ENCODE results near the gene TCOF1. TPM values are rescaled to one million over a fixed set of nuclear protein-coding genes. Genes with fewer than 3 reads are reported as not detected.

TCOF1 gene
- total RNA-seq (2014; rRNA removed; shearing (Covaris generic)): 108 and 115 TPM in 2 replicates

- H3K36me3 ChIP-seq (replicated peaks; ENCODE audit: control insufficient read depth, insufficient read depth, low read length): peaks cover 27% of the 10 kb centered on the region
- peak; percentile 99 for DNase-seq
- peak within 1 kb of the TSS; percentile 86 for H3K4me3 ChIP-seq (ENCODE audit: insufficient read depth, low read depth, low read length)
- no peaks in the 10 kb centered on the region for H3K27me3 ChIP-seq (ENCODE audit: control insufficient read depth, insufficient read depth, low read length)
Observed at GRCh38 chr5:150357326-150358260, at the start of gene TCOF1. Gene TCOF1 (plus strand): TSS chr5:150357697. CDS start chr5:150357747, 50 bp downstream.

GRCh38 chr5:150309101-150309885, 48.2 kb upstream of the TCOF1 start:
- Histone ChIP-seq H3K36me3 (replicated peaks; ENCODE audit: control insufficient read depth, insufficient read depth, low read length) (no peaks in the 10 kb centered on the region), H3K4me3 (ENCODE audit: insufficient read depth, low read depth, low read length) (no peak overlapping the region), H3K27me3 (ENCODE audit: control insufficient read depth, insufficient read depth, low read length) (no peaks in the 10 kb centered on the region)
- no peak for DNase-seq

GRCh38 chr5:150309886-150310239, 47.6 kb upstream of the TCOF1 start:
- no peak for DNase-seq
- Histone ChIP-seq H3K36me3 (replicated peaks; ENCODE audit: control insufficient read depth, insufficient read depth, low read length) (no peaks in the 10 kb centered on the region), H3K4me3 (ENCODE audit: insufficient read depth, low read depth, low read length) (no peak overlapping the region), H3K27me3 (ENCODE audit: control insufficient read depth, insufficient read depth, low read length) (no peaks in the 10 kb centered on the region)

GRCh38 chr5:150310246-150310645, 47.3 kb upstream of the TCOF1 start:
- no peak for DNase-seq
- Histone ChIP-seq H3K27me3 (ENCODE audit: control insufficient read depth, insufficient read depth, low read length) (no peaks in the 10 kb centered on the region), H3K4me3 (ENCODE audit: insufficient read depth, low read depth, low read length) (no peak overlapping the region), H3K36me3 (replicated peaks; ENCODE audit: control insufficient read depth, insufficient read depth, low read length) (no peaks in the 10 kb centered on the region)

GRCh38 chr5:150311015-150311692, 46.3 kb upstream of the TCOF1 start:
- DNase-seq: peak; percentile 70
- H3K4me3 ChIP-seq (ENCODE audit: insufficient read depth, low read depth, low read length): no peak overlapping the region
- no peaks in the 10 kb centered on the region for H3K27me3 ChIP-seq (ENCODE audit: control insufficient read depth, insufficient read depth, low read length)
- no peaks in the 10 kb centered on the region for H3K36me3 ChIP-seq (replicated peaks; ENCODE audit: control insufficient read depth, insufficient read depth, low read length)

GRCh38 chr5:150312518-150312917, 45.0 kb upstream of the TCOF1 start:
- DNase-seq: no peak
- H3K27me3 ChIP-seq (ENCODE audit: control insufficient read depth, insufficient read depth, low read length): no peaks in the 10 kb centered on the region
- H3K4me3 ChIP-seq (ENCODE audit: insufficient read depth, low read depth, low read length): no peak overlapping the region
- H3K36me3 ChIP-seq (replicated peaks; ENCODE audit: control insufficient read depth, insufficient read depth, low read length): no peaks in the 10 kb centered on the region

GRCh38 chr5:150313501-150313900, 44.0 kb upstream of the TCOF1 start:
- no peaks in the 10 kb centered on the region for H3K36me3 ChIP-seq (replicated peaks; ENCODE audit: control insufficient read depth, insufficient read depth, low read length)
- H3K4me3 ChIP-seq (ENCODE audit: insufficient read depth, low read depth, low read length): no peak overlapping the region
- H3K27me3 ChIP-seq (ENCODE audit: control insufficient read depth, insufficient read depth, low read length): no peaks in the 10 kb centered on the region
- DNase-seq: no peak

GRCh38 chr5:150313921-150314716, 43.4 kb upstream of the TCOF1 start:
- no peak for DNase-seq
- no peaks in the 10 kb centered on the region for H3K36me3 ChIP-seq (replicated peaks; ENCODE audit: control insufficient read depth, insufficient read depth, low read length)
- H3K4me3 ChIP-seq (ENCODE audit: insufficient read depth, low read depth, low read length): no peak overlapping the region

GRCh38 chr5:150315245-150315644, 42.3 kb upstream of the TCOF1 start:
- no peaks in the 10 kb centered on the region for H3K36me3 ChIP-seq (replicated peaks; ENCODE audit: control insufficient read depth, insufficient read depth, low read length)
- no peak for DNase-seq
- H3K4me3 ChIP-seq (ENCODE audit: insufficient read depth, low read depth, low read length): no peak overlapping the region
- H3K27me3 ChIP-seq (ENCODE audit: control insufficient read depth, insufficient read depth, low read length): no peaks in the 10 kb centered on the region

More at GRCh38 chr5:150313921-150314716, 43.4 kb upstream of the TCOF1 start:
- H3K27me3 ChIP-seq (ENCODE audit: control insufficient read depth, insufficient read depth, low read length): no peaks in the 10 kb centered on the region

GRCh38 chr5:150316320-150316719, 41.2 kb upstream of the TCOF1 start:
- Histone ChIP-seq H3K27me3 (ENCODE audit: control insufficient read depth, insufficient read depth, low read length) (no peaks in the 10 kb centered on the region), H3K36me3 (replicated peaks; ENCODE audit: control insufficient read depth, insufficient read depth, low read length) (no peaks in the 10 kb centered on the region), H3K4me3 (ENCODE audit: insufficient read depth, low read depth, low read length) (no peak overlapping the region)
- no peak for DNase-seq

GRCh38 chr5:150317048-150318003, 40.2 kb upstream of the TCOF1 start:
- no peak for DNase-seq
- Histone ChIP-seq H3K36me3 (replicated peaks; ENCODE audit: control insufficient read depth, insufficient read depth, low read length) (no peaks in the 10 kb centered on the region), H3K4me3 (ENCODE audit: insufficient read depth, low read depth, low read length) (no peak overlapping the region), H3K27me3 (ENCODE audit: control insufficient read depth, insufficient read depth, low read length) (no peaks in the 10 kb centered on the region)

- DNase-seq: no peak
- H3K27me3 ChIP-seq (ENCODE audit: control insufficient read depth, insufficient read depth, low read length): no peaks in the 10 kb centered on the region
- H3K4me3 ChIP-seq (ENCODE audit: insufficient read depth, low read depth, low read length): no peak overlapping the region
- H3K36me3 ChIP-seq (replicated peaks; ENCODE audit: control insufficient read depth, insufficient read depth, low read length): no peaks in the 10 kb centered on the region
Observed at GRCh38 chr5:150318613-150319483, 38.6 kb upstream of the TCOF1 start.

All from H7 (cell line).